ENCODE measurements around the gene MYH11. TPM values are rescaled to one million over a fixed set of nuclear protein-coding genes. Genes with fewer than 3 reads are reported as not detected.

MYH11 gene
- total and polyA plus RNA-seq, 10 donors: 9.6 to 135 (median 110) TPM

DNA sequence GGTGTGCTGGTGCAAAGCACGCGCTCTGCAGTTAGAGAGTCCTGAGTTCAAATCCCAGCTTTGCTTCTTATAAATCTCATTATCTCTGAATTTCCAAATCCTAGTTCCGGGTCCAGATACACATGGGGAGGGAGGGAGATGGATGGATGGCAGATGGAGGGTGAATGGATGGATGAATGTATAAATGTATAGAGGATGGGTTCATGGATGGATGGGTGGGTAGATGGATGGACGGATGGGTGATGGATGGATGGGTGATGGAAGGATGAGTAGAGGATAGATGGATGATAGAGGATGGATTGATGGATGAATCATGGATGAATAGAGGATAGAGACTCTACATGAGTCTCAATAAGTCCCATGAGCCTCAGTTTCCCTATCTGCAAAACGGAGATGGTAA lies 89.9 kb downstream of the MYH11 start:
- Histone ChIP-seq H3K4me1 (peaks cover 0 to 6% (median 2%) of the 10 kb centered on the region in 6 donors), H3K9me3 (peaks cover 0 to 5% (median 0%) of the 10 kb centered on the region in 8 donors), H3K27ac (no peak overlapping the region), H3K27me3 (replicated peaks in 1 of 7) (peaks cover 0 to 12% (median 0%) of the 10 kb centered on the region in 7 donors), H3K4me3 (no peak overlapping the region), H3K36me3 (peaks cover 0 to 7% (median 0%) of the 10 kb centered on the region in 6 donors)
- no peak for TF ChIP-seq POLR2A (IDR thresholded peaks at IDR 0.05)
- TF ChIP-seq CTCF (IDR thresholded peaks at IDR 0.05 in 8 of 11, conservative IDR thresholded peaks at IDR 0.05 in 3 of 11): no peak
- TF ChIP-seq POLR2AphosphoS5 (IDR thresholded peaks at IDR 0.05): no peak
- 90 to 97% (median 92%) methylated on average over 5 of the region's 5 CpGs for WGBS, 5 donors
- intact Hi-C loops (cut with DNase I; ENCODE audit: low total_unique reads): no loop called here
- no peak for DNase-seq

DNA sequence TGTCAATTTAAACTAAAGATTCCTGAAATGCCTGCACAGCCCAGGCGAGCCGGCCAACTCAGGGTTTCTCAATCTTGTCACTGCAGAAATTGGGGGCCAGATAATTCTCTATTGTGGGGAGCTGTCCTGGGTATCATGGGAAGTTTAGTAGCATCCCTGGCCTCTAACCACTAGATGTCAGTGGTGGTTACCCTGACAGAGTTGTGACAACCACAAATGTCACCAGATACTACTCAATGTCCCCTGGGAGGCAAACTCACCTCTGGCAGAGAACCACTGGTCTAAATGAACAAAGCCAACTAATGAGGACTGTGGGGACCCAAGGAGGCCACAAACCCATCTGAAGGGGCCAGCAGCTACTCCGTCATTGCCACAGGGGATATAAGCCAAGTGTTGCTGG lies 90.9 kb downstream of the MYH11 start:
- no peak overlapping the region for H3K27ac ChIP-seq
- no peak overlapping the region for H3K4me3 ChIP-seq
- intact Hi-C loops (cut with DNase I; ENCODE audit: low total_unique reads): no loop called here
- peaks cover 0 to 6% (median 2%) of the 10 kb centered on the region in 6 donors for H3K4me1 ChIP-seq
- H3K27me3 ChIP-seq (replicated peaks in 1 of 7): peaks cover 0 to 15% (median 0%) of the 10 kb centered on the region in 7 donors
- H3K36me3 ChIP-seq: peaks cover 0 to 11% (median 0%) of the 10 kb centered on the region in 6 donors
- DNase-seq: no peak
- no peak for TF ChIP-seq POLR2A (IDR thresholded peaks at IDR 0.05)
- TF ChIP-seq CTCF (IDR thresholded peaks at IDR 0.05 in 8 of 11, conservative IDR thresholded peaks at IDR 0.05 in 3 of 11): peak in 10 of 11 experiments; percentile 28 to 72 (median 60)
- H3K9me3 ChIP-seq: peaks cover 0 to 5% (median 0%) of the 10 kb centered on the region in 8 donors
- 19 to 43% (median 30%) methylated on average over 3 of the region's 3 CpGs for WGBS, 5 donors

GRCh38 chr16:15765116-15765515 lies 91.7 kb downstream of the MYH11 start:
- Histone ChIP-seq H3K27me3 (replicated peaks in 1 of 7) (peaks cover 0 to 15% (median 0%) of the 10 kb centered on the region in 7 donors), H3K9me3 (peaks cover 0 to 5% (median 0%) of the 10 kb centered on the region in 8 donors), H3K4me3 (no peak overlapping the region), H3K4me1 (peaks cover 0 to 6% (median 2%) of the 10 kb centered on the region in 6 donors), H3K36me3 (peaks cover 0 to 19% (median 0%) of the 10 kb centered on the region in 6 donors), H3K27ac (no peak overlapping the region)
- DNase-seq: no peak
- TF ChIP-seq CTCF (IDR thresholded peaks at IDR 0.05 in 8 of 11, conservative IDR thresholded peaks at IDR 0.05 in 3 of 11) (no peak), POLR2A (IDR thresholded peaks at IDR 0.05) (no peak), POLR2AphosphoS5 (IDR thresholded peaks at IDR 0.05) (no peak)
- WGBS, 5 donors: 80 to 95% (median 83%) methylated on average over 4 of the region's 4 CpGs
- intact Hi-C loops (cut with DNase I; ENCODE audit: low total_unique reads): no loop called here

GRCh38 chr16:15764112-15764511 lies 92.7 kb downstream of the MYH11 start:
- no peak overlapping the region for H3K4me3 ChIP-seq
- H3K27me3 ChIP-seq (replicated peaks in 1 of 7): peaks cover 0 to 15% (median 0%) of the 10 kb centered on the region in 7 donors
- H3K4me1 ChIP-seq: peaks cover 0 to 6% (median 2%) of the 10 kb centered on the region in 6 donors
- no peak for TF ChIP-seq POLR2A (IDR thresholded peaks at IDR 0.05)
- no peak for TF ChIP-seq POLR2AphosphoS5 (IDR thresholded peaks at IDR 0.05)
- no peak for TF ChIP-seq CTCF (IDR thresholded peaks at IDR 0.05 in 8 of 11, conservative IDR thresholded peaks at IDR 0.05 in 3 of 11)
- WGBS, 5 donors: 65 to 83% (median 73%) methylated on average over 2 of the region's 2 CpGs
- no peak overlapping the region for H3K27ac ChIP-seq
- peaks cover 0 to 27% (median 0%) of the 10 kb centered on the region in 6 donors for H3K36me3 ChIP-seq
- no peak for DNase-seq
- peaks cover 0 to 5% (median 0%) of the 10 kb centered on the region in 8 donors for H3K9me3 ChIP-seq
- intact Hi-C loops (cut with DNase I; ENCODE audit: low total_unique reads): no loop called here

Data from spleen (tissue), 11 donors.